NCI-H69 (cell line): ENCODE measurements around the gene MVD.
A peak's percentile ranks its signal among the peaks of the same experiment; 100 is the strongest.

Source experiments
- DNase-seq: peaks from one replicate; lab custom pipeline; 2025; lab: John Stamatoyannopoulos, UW

Gene MVD

DNA sequence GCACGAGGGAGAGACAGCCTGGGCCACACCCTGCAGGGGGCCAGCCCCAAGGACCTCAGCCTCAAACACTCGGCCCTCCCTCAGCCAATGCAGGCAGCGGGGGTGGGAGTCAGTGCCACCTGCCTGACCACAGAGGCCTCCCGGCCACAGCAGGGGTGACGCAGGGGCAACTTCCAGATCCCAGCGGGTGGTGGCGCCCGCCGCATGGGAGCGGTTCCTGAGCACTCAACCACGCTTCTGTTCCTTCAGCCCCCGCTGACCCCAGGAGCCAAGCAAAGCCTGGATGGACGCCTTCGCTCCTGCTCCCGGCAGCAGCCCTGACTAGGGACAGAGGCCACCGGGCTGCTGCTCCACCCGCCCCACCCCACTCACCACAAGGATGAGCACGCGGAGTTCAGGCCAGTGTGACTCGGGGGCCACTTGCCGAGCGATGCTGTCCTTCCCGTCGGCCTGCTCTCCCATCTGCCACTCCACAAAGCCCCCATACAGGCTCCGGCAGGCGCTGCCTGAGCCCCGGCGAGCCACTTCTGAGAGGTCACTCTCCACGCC is 7.1 kb downstream of the MVD start:
- DNase-seq, result no peak

DNA sequence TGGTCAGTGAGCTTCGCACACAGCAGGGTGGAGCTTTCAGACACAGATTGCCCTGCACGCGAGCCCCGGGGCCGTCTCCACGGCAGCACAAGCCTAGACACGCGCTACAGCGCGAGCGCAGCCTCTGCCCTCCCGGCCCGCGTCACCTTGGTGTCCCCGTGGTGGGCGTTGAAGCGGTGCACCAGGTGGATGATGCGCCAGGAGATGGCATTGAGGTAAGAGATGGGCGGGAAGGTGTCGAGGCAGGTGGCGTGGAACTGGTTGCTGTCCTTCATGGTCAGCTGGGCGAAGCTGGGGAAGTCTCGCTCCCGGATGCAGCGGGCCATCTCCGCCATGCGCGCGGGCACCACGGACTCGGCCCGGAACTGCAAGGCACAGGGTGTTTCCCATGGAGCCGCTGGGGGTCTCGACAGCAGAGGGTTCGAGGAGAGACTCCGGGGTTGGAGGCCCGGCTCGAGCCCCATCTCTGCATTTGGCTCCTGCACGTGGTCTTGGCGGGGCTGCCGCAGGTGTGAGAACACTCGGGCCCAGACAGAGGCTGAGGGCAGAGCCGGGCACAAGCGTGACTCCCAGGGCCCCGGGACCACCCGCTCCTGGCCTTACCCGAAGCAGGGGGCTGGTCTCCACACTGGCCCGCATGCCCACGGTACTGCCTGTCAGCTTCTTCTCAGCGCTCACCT is 7.7 kb downstream of the MVD start:
- DNase-seq, result peak; percentile 3

DNA sequence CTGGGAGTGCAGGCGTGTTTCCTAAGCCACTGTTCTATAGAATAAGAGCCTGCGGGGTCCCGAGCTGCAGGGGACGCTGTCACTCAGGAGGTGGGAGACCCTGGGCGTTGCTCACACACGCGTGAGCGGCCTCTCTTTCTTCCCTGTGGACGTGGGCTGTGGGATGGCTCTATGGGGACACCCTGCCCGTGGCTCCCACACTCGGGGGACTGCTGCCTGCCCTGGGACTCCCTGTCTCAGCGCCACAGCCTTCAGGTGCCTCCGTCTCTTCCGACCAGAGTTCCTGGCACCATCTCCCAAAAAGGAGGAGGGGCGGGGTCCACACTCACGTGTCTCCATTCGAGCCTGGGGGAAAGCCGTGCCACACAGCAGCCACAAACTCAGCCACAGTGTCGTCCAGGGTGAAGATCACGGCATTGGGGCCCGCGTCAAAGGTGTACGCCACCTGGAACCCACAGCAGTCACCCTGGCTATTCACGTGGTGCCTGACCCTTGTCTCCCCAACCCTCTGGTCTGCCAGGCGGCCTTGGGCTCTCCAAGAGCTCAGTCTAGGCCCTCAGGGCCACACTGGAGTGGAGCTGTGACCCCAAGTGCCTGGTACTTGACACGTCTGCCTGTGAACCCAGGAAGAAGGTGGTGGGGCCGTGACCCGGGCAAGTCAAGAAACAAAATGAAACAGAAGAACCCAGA is 8.4 kb downstream of the MVD start:
- DNase-seq, result no peak

DNA sequence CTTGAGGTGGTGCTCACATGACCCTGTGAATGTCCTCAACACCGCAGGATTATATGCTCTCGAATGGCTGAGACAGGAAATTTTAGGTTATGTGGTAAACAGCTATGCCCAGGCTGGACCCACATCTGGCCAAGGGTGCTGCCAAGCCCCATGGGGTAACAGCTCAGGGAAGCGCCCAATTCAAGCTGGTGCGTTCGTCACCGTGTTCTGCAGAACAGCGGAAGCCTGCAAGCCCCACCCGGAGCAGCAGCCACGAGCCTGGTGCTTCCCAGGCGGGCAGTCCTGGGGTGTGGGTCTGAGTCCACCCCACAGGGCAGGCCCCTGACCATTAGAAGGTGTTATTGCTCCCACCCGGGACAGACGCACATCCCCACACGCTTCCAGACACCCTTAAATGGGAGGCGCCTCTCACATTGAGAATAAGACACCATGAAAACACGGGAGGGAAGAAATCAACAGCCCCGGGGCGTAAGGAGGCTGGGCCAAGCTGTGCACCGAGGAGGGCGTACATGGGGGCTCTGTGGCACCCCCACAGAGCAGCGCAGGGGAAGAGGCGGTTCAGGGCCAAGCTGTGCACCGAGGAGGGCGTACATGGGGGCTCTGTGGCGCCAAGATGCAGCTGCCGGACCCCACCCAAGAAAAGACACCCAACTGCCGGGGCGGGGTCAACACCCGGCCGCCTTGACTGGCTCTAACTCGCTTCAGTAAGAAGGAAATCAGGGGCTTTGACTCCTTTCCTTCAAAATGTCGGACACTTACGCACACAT is 9.1 kb downstream of the MVD start:
- no peak for DNase-seq

DNA sequence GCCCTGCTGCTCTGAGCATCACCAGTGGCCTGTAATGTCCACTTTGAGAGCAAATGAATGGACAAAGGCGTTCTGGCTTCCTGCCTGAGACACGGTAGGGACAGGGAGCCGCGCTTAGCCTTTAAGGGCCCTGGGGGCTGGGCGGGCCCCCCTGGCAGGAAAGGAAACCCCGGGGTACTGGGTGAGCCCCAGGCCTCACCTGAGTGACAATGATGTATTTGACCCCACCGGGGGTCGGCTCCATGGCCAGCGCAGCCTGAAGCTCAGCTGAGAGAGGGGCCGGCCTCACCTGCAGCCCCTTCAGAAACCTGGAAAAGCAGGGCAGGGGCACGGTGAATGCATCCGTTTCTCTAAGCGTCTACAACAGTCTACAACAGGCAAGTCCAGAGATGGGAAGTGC is 9.8 kb downstream of the MVD start:
- no peak for DNase-seq

DNA sequence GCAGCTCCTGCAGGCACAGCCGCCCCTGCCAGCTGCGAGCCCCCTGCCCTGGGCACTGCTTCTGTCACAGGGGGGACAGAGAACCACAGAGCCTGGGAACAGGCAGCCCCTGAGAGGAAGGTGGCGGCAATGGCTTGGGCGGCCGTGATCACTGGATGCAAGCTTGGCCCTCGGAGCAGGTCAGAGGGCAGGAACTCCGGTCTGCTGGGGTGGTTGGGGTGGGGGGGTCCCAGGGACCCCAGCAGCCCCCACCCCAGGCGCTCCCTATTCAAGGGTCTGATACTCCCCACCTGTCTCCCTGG is 10.2 kb downstream of the MVD start:
- no peak for DNase-seq

DNA sequence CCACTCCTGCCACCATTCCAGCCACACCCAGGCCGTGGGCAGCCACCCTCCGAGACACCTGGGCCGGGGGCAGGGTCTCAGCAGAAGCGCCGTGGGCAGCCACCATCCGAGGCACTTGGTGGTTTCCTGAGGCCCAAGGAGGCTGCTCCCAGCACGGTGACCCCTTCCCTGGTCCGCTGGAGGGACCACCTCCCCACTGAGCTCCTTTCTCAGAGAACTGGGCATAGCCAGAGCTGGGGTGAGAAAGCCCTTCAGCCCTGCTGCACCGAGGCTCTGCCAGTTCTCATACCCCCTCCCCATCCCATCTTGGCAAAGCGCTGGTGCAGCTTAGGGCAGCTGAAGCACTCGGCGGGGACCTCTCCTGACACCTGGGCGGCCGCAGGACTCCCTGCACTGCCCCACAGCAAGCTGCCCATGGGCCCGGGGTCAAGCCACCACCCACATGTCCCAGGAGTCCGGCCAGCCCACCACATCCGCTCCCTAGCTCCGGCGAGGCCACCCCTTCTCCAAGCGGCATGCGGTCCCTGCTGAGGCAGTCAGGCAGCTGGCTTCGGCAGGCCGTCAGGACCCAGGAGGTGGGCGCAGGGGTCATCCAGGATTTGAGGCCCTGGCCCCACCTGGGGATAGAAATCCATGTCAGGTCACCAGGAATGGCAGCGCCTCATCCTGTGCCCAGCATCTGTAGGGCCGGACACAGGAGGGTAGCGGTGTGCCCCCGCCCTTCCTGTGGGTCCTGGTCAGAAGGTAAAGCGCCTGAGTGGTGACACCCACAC is 10.7 kb downstream of the MVD start:
- no peak for DNase-seq

DNA sequence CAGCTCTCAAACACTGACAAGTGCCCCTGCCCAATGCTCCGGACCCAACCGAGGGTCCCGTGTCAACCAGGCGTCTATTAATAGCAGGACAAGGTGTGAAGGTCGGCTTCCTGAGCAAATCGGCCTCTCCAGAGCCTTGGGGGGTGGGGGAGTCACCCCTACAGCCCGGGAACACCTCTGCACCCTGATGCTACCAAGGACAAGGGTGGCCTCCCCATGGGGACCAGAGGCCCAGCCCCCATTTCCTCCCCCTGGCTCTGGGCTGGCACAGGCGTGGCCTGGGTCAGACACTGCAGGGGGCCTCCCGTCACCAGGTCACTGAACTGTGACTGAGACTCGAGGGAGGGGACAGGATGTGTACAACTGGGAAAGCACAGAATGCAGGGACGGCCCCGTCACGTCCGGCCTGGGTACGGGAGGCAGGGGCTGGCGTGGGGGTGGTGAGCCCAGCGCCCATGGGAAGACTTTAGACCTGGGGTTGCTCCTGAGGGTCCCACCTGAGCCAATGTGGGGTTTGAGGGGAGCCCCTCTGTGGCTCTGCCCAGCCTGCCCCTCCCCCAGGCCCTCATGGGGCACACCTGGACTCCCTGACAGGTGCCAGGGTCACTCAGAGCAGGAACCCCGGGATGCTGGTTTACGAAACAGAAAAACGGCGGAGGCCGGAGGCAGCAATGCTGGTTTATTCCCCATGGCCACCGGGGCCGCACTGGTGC is 11.5 kb downstream of the MVD start:
- DNase-seq, result peak; percentile 31

DNA sequence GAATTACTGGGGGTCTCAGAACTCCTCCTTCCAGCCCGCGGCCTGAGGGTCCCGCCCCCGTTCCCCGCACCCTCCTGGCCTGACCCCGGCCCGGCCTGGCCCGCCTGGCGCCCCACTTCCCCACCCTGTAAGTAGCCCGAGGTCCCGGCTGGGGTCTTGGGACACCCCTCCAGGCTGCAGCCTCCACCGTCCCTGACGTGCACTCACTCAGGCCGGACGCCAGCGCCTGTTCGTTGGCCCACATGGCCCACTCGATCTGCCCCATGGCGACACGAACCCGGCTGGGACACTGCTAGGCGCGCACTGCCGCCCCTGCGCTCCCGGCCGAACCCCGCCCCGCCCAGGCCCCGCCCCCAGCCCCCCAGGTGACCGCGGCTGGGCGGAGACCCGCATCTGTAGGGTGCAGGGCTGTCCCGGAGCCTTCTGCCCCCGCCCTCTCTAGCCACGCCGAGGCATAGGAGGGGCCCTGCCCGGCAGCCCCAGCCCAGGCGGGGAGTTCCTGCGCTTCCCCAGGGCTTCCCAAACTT is 12.1 kb downstream of the MVD start, which contains the start of gene CYBA:
TSS of gene CYBA (minus strand) at position 305 of the 527 bp plus-strand sequence. CDS start at position 265, 40 bp downstream.
- DNase-seq, result peak; percentile 35

DNA sequence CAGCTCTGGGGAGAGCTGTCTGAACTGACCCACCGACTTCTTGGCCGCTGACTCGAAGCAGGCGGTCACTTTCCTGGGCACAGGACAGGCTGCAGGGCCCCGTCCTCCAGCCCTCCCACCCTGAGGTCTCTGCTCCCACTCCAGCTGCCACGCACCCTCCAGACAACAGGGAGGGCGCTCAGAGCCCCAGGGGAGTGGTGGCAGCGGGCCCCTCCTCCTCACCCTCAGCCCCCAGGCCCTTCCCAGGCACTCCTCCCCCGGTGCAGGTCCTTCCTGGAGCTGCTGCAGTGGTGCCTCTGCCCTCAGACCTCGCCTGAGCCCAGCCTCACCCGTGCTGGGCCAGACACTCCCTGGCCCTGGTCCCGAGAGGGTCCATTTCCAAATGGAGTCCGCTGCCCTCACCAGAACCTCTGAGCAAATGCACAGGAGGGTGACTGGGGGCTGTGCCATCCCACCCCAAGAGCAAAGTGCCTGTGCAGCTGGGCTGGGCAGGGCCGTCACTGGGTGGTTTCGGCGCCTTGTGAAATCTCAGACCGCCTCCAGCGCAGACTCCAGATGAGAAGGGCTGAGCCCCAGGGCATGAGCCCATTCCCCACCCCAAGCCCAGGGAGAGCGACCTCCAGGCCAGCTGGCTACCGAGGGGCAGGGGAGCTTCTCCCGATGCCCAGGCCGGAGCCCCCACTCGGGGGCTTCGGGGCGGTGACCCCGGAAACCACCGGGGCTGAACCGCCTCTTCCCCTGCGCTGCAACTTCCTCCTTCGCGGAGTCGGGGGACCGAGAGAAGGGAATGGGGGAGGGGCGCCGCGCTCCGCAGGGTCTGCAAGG is 12.8 kb downstream of the MVD start:
- peak; percentile 28 for DNase-seq

DNA sequence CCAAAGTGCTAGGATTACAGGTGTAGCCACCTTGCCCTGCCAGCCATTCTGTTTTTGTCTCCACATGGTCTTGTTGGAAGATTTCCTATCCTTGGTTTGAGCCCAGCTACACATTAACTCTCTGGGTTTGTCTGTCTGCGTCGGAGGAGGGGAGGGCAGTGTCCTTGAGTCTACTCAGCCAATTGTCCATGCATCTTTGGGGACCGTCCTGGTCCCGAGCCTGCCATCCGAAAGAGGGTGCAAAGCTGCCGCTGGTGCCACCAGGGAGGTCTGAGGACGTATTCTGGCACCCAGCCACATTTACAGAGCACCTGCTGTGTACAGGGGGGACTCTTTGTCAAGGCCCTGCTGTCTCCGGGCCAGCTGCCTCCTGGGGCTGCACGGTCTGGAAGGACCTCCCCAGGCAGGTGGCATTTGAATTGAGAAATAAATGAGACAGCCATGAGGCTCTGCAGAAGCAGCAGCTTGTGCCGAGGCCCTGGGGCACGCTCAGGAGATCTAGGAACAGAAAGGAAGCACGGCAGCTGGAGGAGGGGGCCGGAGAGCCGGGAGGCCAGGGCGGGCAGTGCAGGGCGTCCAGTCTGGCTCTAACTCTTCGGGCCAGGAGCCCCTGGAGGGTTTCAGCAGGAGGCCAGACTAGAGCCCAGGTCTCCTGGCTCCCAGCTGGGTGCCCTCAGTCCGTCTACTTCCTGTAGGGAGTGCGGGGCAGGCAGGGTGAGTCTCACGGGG is 13.5 kb downstream of the MVD start:
- peak; percentile 71 for DNase-seq

DNA sequence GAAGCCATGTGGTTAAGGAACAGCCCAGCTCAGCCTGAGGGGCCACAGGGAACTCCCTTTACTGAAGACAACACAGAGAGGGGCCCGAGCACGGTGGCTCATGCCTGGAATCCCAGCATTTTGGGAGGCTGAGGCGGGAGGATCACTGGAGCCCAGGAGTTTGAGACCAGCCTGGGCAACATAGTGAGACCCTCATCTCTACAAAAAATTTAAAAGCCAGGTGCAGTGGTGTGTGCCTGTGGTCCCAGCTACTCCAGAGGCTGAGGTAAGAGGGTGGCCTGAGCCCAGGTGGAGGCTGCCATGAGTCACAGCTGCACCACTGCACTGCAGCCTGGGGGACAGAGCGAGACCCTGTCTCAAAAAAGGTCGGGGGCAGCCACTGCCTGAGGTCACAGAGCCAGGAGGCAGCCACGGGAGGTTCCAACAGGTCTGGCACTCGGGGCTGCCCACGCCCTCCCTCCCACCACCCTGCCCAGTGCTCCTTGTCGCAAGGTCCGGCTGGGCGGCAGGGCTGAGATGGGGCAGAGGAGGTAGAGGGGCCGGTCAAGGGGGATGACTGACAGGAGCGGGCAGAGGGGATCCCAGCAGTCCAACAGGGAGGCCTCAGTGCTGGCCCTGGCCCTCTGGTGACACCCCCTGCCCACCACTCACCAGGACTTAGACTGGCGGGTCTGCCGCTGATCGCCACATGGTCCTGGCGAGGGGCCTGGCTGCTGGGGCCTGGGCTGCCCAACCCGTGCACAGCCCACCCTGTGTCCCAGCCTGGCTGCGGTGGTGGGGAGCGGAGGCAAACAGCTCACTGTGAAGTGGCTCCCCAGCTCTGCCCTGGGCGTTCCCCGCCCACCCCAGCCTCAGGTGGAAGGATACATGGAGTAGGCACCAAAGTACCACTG is 15.5 kb downstream of the MVD start:
- DNase-seq, result no peak

DNA sequence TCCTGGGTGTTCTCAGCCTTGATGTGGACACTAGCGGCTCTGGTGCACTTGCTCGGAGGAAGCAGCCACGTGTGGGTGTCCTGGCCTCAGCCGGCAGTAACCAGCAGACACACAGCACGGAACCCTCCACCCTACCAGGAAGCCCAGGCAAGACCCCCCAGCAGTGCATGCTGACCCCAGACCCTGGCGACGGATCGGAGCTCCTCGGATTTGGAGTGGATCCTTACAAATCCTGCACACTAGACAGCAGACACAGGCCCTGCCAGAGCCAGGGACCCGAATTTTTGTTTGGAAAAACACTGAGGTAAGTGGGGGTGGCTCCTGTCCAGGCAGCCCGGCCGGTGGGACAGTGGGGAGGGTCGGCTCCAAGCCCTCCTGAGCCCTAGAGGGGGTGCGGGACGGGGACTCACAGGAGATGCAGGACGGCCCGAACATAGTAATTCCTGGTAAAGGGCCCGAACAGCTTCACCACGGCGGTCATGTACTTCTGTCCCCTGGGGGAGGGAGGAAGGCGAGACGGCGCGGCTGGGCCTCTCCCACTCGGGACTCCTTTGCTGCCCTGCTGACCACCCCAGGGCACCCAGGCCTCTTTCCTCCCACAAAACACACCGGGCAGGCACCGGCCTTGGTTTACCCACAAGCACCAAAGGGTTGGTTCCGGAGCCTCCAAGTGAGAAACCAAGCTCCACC is 16.4 kb downstream of the MVD start:
- DNase-seq, result no peak

DNA sequence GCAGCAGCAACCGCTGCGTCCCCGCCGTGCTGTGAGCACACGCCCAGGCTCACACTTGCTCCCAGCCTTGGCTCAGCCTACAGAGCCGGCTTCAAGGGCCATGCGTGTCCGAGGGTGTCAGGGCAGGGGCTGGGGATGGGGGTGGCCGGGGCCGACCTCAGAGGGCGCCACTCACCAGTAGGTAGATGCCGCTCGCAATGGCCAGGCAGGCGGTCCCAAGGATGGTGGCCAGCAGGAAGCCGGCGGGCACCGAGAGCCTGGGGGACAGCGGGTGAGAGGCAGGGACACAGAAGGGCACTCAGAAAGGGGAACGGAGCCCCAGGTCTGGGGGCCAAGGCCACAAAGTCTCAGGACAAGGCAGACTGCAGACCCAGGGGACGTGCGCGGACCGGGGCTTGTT is 16.9 kb downstream of the MVD start:
- no peak for DNase-seq

DNA sequence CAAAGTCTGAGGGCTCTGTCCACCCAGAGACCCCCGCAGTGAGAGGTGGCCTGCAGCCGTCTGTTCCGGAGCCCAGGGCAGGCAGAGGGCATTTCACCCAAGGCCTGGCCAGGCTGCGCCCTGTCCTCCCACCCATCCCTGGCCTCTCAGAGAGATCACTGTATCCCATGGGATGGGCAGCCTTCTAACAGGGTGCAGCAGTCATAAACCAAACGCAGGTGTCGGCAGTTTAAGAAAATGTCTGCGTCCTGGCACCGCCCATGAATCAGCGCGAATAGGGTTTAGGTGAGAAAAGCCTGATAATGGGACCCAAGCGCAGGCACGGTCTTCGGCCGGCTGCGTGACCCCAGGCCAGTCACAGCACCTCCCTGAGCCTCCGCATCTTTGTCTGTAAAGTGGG is 17.4 kb downstream of the MVD start:
- no peak for DNase-seq

DNA sequence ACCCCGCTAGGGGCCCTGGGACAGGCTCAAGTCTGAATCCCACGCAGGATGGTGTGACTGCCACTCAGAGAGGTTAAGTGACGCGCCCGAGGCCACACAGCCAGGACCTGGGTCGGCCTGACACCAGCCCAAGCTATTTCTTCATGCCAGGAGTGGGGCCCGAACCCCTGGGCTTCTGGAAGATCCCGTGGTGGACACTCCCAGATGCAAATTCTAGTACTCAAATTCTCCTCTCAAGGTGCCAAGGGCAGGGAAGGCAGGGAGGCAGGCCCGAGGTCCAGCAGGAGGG is 19.3 kb downstream of the MVD start:
- no peak for DNase-seq

DNA sequence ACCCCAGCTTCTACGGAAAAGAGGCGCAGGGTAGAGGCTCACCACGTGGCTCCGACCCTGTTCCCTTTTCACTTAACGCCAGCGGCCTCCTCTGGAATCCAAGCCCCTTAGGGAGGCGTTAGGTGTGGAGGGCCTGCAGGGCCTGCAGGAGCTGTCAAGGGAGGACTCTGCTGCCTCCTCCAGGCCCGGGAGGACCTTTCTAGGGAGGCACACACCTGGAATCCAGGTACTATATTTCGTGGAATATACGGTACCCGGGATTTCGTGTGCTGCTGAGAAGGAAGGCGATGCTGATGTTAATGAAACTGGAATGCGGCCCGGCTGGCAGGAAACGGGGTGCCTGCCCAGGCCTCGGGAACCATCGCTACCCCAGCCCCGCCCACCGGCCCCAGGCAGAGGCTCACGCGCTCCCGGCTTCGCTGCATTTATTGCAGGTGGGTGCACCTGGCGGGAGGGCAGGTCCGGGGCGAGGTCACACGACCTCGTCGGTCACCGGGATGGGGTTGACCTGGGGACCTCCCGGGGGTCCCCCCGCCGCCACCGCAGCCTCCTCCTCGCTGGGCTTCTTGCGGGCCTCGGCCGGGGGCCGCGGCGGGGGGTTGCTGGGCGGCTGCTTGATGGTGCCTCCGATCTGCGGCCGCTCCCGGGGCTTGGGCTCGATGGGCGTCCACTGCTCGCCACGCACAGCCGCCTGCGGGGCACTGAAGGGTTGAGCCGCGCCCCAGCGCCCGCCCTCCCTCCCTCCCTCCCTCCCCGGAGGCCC is 19.8 kb downstream of the MVD start:
- DNase-seq, result no peak
